Gastroesophageal sphincter (tissue), 3 donors: ENCODE results near the gene ELOF1.

Experiments used
- CTCF ChIP-seq, 4 experiments: fragments of 200-600 bp in 2 of 4; fragments of 450-650 bp in 2 of 4; sonication (generic) in 1 of 4; IDR thresholded peaks; one replicate each; pipeline ENCODE4 v1.5.1; 2017 to 2019; ENCODE audit warnings: antibody characterized with exemption in 4 of 4, mild to moderate bottlenecking in 2 of 4, moderate library complexity in 2 of 4
- EP300 ChIP-seq: sonication (generic); formaldehyde crosslinking; IDR thresholded peaks from one replicate; pipeline ENCODE4 v1.6.1; 2017; ENCODE audit warnings: antibody characterized with exemption, mild to moderate bottlenecking
- POLR2A ChIP-seq, 2 donors: fragments of 450-650 bp; IDR thresholded peaks; one replicate each; pipeline ENCODE4 v1.6.1; 2017; ENCODE audit warnings: antibody characterized with exemption in 2 of 2, mild to moderate bottlenecking in 2 of 2, moderate library complexity in 1 of 2

DNA sequence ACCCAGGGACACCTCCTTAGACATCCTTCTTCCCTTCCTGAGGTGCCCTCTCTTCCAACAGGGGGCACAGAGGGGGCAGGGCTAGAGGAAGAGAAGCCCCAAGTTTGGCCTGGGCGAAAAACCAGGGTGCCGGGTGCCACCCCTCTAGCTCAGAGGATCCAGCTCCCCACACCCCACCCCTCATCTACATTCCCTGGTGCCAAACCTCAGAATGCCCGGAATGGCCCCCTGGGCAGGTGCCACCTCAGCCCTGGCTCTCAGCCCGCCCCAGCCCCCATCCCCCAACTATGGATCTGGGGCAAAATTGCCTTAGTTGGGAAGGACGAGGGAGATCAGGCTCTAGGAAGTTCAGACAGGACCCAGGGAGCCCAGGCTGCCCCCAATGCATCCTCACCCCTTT is 18.4 kb downstream of the ELOF1 start:
- TF ChIP-seq CTCF (IDR thresholded peaks at IDR 0.05): no peak
- TF ChIP-seq POLR2A (IDR thresholded peaks at IDR 0.05): no peak
- no peak for TF ChIP-seq EP300
